K562 (cell line): ENCODE results near the gene IPO13. TPM values are rescaled to one million over a fixed set of nuclear protein-coding genes. Genes with fewer than 3 reads are reported as not detected.

Experiments
- ARHGAP35 ChIP-seq: fragments of 450-650 bp; IDR thresholded peaks from 2 replicates; pipeline ENCODE4 v1.6.1; 2018; ENCODE audit not compliant: partially characterized antibody
- CBX3 ChIP-seq, 2 experiments: IDR thresholded peaks; 1 replicate in 1 of 2; 2 replicates in 1 of 2; pipeline ENCODE4 v1.6.1; 2012; ENCODE audit warnings: inconsistent platforms in 2 of 2, low read length in 2 of 2, borderline replicate concordance in 1 of 2, control low read depth in 1 of 2
- GTF2A2 ChIP-seq: IDR thresholded peaks from 2 replicates; pipeline ENCODE4 v1.6.1; 2016; ENCODE audit warnings: mild to moderate bottlenecking, missing genetic modification characterization, missing compliant biosample characterization
- GTF3C2 ChIP-seq: IDR thresholded peaks from 3 replicates; pipeline ENCODE4 v1.6.1; 2011; ENCODE audit warnings: borderline replicate concordance, mild to moderate bottlenecking, moderate library complexity; ENCODE audit not compliant: insufficient read length; ENCODE audit errors: extremely low read depth
- MYNN ChIP-seq, 2 experiments: sonication (generic); formaldehyde crosslinking in 1 of 2; IDR thresholded peaks; 2 replicates each; pipeline versions ENCODE4 v1.5.0 to v1.6.1; 2016 to 2020; ENCODE audit warnings: antibody characterized with exemption in 1 of 2, missing genetic modification reagents in 1 of 2
- NRF1 ChIP-seq, 2 experiments: fragments of 450-650 bp; IDR thresholded peaks in 1 of 2; conservative IDR thresholded peaks in 1 of 2; 2 replicates each; pipeline ENCODE4 v1.6.1; 2014; ENCODE audit warnings: mild to moderate bottlenecking in 2 of 2
- PCBP1 ChIP-seq: fragments of 200-400 bp; formaldehyde crosslinking; IDR thresholded peaks from 2 replicates; pipeline ENCODE4 v1.6.1; 2018; ENCODE audit warnings: mild to moderate bottlenecking, low read depth, low read length; ENCODE audit not compliant: poor library complexity, severe bottlenecking
- TRIM24 ChIP-seq, 2 experiments: fragments of 450-650 bp; IDR thresholded peaks; 2 replicates each; pipeline ENCODE4 v1.6.1; 2016
- ZNF184 ChIP-seq: sonication (generic); formaldehyde crosslinking; IDR thresholded peaks from 2 replicates; pipeline ENCODE4 v1.5.0; 2020; ENCODE audit warnings: missing genetic modification reagents
- ZNF699 ChIP-seq: fragments of 250-450 bp; sonication (Bioruptor Pico); IDR thresholded peaks from 2 replicates; pipeline ENCODE4 v1.8.0; 2021; ENCODE audit warnings: mild to moderate bottlenecking, moderate library complexity; ENCODE audit not compliant: insufficient replicate concordance
- polyA plus RNA-seq, 8 experiments: library from polyadenylated mRNA; depleted of rRNA in 4 of 8; stranded (reverse) in 5 of 8; unstranded in 3 of 8; fragments of >200 nt; fragmentation: Nextera tagmentation in 2 of 8; fragmentation: Illumina TruSeq in 1 of 8; extraction: Ambion mirVana in 2 of 8; extraction: Trizol in 1 of 8; gene quantifications; 2 replicates each; pipeline versions ENCODE4 v1.2.1 to v1.2.3, GENCODE V29; 2011 to 2014; ENCODE audit warnings: inconsistent platforms in 1 of 8, missing spikeins in 1 of 8
- total RNA-seq, 7 experiments: library from RNA; depleted of rRNA in 6 of 7; stranded (reverse); fragments of >200 nt in 6 of 7; fragmentation: Illumina TruSeq in 2 of 7; extraction: Trizol in 2 of 7; gene quantifications; 2 replicates each; pipeline versions ENCODE4 v1.2.1 to v1.2.3, GENCODE V29; 2011 to 2021; ENCODE audit warnings: low replicate concordance in 1 of 7
- TF ChIP-seq, protein P1 (sequence below), 2 experiments: fragments of 450-650 bp in 1 of 2; sonication (generic) in 1 of 2; formaldehyde crosslinking in 1 of 2; IDR thresholded peaks; 2 replicates each; pipeline versions ENCODE4 v1.7.1 to v1.9.0; 2016 to 2022; ENCODE audit warnings: inconsistent platforms in 1 of 2, mild to moderate bottlenecking in 1 of 2, missing genetic modification reagents in 1 of 2

The IPO13 gene
- total and polyA plus RNA-seq, 9 of the 15 experiments (the other 6 are each of a cell fraction or from before 2014, with no cell fraction given), result 7.0 to 30.8 (median 16.2) TPM

- TF ChIP-seq, protein P1, sequence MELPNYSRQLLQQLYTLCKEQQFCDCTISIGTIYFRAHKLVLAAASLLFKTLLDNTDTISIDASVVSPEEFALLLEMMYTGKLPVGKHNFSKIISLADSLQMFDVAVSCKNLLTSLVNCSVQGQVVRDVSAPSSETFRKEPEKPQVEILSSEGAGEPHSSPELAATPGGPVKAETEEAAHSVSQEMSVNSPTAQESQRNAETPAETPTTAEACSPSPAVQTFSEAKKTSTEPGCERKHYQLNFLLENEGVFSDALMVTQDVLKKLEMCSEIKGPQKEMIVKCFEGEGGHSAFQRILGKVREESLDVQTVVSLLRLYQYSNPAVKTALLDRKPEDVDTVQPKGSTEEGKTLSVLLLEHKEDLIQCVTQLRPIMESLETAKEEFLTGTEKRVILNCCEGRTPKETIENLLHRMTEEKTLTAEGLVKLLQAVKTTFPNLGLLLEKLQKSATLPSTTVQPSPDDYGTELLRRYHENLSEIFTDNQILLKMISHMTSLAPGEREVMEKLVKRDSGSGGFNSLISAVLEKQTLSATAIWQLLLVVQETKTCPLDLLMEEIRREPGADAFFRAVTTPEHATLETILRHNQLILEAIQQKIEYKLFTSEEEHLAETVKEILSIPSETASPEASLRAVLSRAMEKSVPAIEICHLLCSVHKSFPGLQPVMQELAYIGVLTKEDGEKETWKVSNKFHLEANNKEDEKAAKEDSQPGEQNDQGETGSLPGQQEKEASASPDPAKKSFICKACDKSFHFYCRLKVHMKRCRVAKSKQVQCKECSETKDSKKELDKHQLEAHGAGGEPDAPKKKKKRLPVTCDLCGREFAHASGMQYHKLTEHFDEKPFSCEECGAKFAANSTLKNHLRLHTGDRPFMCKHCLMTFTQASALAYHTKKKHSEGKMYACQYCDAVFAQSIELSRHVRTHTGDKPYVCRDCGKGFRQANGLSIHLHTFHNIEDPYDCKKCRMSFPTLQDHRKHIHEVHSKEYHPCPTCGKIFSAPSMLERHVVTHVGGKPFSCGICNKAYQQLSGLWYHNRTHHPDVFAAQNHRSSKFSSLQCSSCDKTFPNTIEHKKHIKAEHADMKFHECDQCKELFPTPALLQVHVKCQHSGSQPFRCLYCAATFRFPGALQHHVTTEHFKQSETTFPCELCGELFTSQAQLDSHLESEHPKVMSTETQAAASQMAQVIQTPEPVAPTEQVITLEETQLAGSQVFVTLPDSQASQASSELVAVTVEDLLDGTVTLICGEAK (IDR thresholded peaks at IDR 0.05), result no peak
- TF ChIP-seq, protein P1 (CRISPR knock-in tag; IDR thresholded peaks at IDR 0.05), result no peak
- no peak for TF ChIP-seq PCBP1
- 0 out of 4 replicates have a peak, but pooled peaks of 1 of the 2 experiments have one; percentile 11 for TF ChIP-seq TRIM24 (IDR thresholded peaks at IDR 0.05)
- TF ChIP-seq GTF3C2, result no peak
- TF ChIP-seq ZNF184, result no peak
- TF ChIP-seq ZNF699, result no peak
- 0 out of 3 replicates have a peak, but pooled peaks of 1 of the 2 experiments have one; percentile 21 for TF ChIP-seq CBX3 (IDR thresholded peaks at IDR 0.05; ENCODE audit: borderline replicate concordance in 1 of 2, low read length in 2 of 2)
- TF ChIP-seq GTF2A2 (tag), result no peak
- peak; percentile 3 to 13; a peak in 1 of 4 replicates for TF ChIP-seq NRF1 (conservative IDR thresholded peaks at IDR 0.05 in 1 of 2, IDR thresholded peaks at IDR 0.05 in 1 of 2)
- TF ChIP-seq MYNN (IDR thresholded peaks at IDR 0.05), result 0 out of 2 replicates have a peak, but pooled peaks have one; percentile 34
- TF ChIP-seq MYNN (CRISPR knock-in tag; IDR thresholded peaks at IDR 0.05), result no peak
- no peak for TF ChIP-seq ARHGAP35
These were observed 12.4 kb upstream of the IPO13 start (continued) for GRCh38 chr1:43934101-43934985.
